ENCODE data around the gene STK32C.

DNA sequence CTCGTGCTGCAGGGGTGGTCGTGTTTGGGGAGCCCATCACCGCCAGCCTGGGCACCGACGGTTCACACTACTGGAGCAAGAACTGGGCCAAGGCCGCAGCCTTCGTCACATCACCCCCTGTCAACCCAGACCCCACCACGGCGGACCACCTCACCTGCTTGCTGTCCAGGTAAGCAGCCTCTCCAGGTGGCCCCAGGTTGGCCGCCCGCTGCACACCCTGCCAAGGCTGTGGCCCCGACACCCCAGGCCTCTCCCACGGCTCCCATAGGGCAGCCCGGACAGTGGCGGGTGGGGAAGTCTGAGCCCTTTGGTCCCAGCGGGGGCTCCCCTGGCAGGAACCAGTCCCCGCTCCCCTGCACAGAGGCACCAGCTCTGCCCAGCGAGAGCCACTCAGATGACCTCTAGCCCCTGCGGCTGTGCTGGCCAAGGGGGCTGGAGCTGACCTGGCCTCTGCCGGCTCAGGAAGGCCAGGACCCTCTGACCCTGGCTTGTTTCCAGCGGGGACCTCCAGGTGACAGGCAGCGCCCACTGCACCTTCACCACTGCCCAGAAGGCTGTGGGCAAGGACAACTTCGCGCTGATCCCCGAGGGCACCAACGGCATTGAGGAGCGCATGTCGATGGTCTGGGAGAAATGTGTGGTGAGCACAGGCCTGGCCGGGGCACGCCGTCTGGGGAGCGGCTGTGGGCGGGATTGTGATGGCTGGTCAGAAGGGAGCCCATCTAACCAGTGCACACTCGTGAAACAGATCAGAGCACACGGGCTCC is 107.2 kb downstream of the STK32C start:
- TF ChIP-seq EZH2 (IDR thresholded peaks at IDR 0.05; ENCODE audit: borderline replicate concordance, insufficient read depth, low read length, poor library complexity, severe bottlenecking) (no peak), EP300 (conservative IDR thresholded peaks at IDR 0.05; ENCODE audit: poor library complexity, severe bottlenecking) (no peak), RAD21 (conservative IDR thresholded peaks at IDR 0.05) (no peak)
- TF ChIP-seq, protein P1, sequence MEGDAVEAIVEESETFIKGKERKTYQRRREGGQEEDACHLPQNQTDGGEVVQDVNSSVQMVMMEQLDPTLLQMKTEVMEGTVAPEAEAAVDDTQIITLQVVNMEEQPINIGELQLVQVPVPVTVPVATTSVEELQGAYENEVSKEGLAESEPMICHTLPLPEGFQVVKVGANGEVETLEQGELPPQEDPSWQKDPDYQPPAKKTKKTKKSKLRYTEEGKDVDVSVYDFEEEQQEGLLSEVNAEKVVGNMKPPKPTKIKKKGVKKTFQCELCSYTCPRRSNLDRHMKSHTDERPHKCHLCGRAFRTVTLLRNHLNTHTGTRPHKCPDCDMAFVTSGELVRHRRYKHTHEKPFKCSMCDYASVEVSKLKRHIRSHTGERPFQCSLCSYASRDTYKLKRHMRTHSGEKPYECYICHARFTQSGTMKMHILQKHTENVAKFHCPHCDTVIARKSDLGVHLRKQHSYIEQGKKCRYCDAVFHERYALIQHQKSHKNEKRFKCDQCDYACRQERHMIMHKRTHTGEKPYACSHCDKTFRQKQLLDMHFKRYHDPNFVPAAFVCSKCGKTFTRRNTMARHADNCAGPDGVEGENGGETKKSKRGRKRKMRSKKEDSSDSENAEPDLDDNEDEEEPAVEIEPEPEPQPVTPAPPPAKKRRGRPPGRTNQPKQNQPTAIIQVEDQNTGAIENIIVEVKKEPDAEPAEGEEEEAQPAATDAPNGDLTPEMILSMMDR (IDR thresholded peaks at IDR 0.05; ENCODE audit: poor library complexity, severe bottlenecking): no peak
- TF ChIP-seq, protein P2, sequence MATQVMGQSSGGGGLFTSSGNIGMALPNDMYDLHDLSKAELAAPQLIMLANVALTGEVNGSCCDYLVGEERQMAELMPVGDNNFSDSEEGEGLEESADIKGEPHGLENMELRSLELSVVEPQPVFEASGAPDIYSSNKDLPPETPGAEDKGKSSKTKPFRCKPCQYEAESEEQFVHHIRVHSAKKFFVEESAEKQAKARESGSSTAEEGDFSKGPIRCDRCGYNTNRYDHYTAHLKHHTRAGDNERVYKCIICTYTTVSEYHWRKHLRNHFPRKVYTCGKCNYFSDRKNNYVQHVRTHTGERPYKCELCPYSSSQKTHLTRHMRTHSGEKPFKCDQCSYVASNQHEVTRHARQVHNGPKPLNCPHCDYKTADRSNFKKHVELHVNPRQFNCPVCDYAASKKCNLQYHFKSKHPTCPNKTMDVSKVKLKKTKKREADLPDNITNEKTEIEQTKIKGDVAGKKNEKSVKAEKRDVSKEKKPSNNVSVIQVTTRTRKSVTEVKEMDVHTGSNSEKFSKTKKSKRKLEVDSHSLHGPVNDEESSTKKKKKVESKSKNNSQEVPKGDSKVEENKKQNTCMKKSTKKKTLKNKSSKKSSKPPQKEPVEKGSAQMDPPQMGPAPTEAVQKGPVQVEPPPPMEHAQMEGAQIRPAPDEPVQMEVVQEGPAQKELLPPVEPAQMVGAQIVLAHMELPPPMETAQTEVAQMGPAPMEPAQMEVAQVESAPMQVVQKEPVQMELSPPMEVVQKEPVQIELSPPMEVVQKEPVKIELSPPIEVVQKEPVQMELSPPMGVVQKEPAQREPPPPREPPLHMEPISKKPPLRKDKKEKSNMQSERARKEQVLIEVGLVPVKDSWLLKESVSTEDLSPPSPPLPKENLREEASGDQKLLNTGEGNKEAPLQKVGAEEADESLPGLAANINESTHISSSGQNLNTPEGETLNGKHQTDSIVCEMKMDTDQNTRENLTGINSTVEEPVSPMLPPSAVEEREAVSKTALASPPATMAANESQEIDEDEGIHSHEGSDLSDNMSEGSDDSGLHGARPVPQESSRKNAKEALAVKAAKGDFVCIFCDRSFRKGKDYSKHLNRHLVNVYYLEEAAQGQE (IDR thresholded peaks at IDR 0.05; ENCODE audit: borderline replicate concordance): no peak

All from neural cell (in vitro differentiated cells).